ENCODE results near the gene MDC1. TPM values are rescaled to one million over a fixed set of nuclear protein-coding genes. Genes with fewer than 3 reads are reported as not detected.

MDC1 gene
- total and polyA plus RNA-seq, 2 of the 13 experiments (the other 11 are each of a cell fraction or from before 2014, with no cell fraction given), result 8.4 to 14.0 TPM

DNA sequence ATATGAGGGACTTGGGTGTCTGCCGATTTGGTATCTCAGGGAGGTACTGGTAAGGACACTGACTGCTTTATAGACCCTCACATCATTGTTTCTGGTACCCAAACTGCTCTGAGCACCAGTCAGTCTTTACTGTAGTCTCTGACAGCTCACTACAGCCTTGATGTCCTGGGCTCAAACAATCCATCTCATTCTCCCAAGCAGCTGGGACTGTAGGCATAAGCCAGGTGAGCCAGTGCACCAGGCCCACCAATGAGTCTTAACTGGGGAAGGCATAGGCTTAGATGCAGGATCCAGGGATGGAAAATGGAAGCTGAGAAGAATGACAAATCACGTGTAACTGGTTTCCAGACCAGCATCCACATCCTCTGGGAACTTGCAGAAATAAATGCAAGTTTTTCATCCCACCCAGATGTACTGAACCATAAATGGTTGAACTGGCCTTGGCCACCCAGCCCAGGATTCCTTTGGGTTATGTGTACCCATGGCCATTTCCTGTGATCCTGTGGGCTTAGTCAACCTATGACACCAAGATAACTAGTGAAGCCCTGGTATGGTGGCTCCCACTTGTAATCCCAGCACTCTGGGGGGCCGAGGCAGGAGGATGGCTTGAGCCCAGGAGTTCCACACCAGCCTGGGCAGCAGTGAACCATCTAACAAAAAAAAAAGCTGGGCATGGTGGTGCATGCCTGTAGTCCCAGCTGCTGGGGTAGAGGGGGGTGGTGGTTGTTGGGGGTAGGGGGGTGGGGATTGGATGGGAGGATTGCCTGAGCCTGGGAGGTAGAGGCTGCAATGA is 8.8 kb upstream of the MDC1 start (continued):
- no peak for TF ChIP-seq ZBTB39 (CRISPR knock-in tag; IDR thresholded peaks at IDR 0.05)
- TF ChIP-seq, protein P1, sequence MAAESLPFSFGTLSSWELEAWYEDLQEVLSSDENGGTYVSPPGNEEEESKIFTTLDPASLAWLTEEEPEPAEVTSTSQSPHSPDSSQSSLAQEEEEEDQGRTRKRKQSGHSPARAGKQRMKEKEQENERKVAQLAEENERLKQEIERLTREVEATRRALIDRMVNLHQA (CRISPR knock-in tag; IDR thresholded peaks at IDR 0.05), result no peak
- TF ChIP-seq ELF3 (CRISPR knock-in tag; IDR thresholded peaks at IDR 0.05), result 0 out of 2 replicates have a peak, but pooled peaks have one; percentile 15
- TF ChIP-seq, protein P2, sequence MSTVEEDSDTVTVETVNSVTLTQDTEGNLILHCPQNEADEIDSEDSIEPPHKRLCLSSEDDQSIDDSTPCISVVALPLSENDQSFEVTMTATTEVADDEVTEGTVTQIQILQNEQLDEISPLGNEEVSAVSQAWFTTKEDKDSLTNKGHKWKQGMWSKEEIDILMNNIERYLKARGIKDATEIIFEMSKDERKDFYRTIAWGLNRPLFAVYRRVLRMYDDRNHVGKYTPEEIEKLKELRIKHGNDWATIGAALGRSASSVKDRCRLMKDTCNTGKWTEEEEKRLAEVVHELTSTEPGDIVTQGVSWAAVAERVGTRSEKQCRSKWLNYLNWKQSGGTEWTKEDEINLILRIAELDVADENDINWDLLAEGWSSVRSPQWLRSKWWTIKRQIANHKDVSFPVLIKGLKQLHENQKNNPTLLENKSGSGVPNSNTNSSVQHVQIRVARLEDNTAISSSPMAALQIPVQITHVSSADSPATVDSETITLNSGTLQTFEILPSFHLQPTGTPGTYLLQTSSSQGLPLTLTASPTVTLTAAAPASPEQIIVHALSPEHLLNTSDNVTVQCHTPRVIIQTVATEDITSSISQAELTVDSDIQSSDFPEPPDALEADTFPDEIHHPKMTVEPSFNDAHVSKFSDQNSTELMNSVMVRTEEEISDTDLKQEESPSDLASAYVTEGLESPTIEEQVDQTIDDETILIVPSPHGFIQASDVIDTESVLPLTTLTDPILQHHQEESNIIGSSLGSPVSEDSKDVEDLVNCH (CRISPR knock-in tag; IDR thresholded peaks at IDR 0.05), result no peak
- no peak for TF ChIP-seq HIVEP1 (CRISPR knock-in tag; IDR thresholded peaks at IDR 0.05)
- TF ChIP-seq SKIL (CRISPR knock-in tag; IDR thresholded peaks at IDR 0.05; ENCODE audit: borderline replicate concordance), result no peak
- TF ChIP-seq IKZF1 (IDR thresholded peaks at IDR 0.05), result no peak
- no peak for TF ChIP-seq ZNF3 (CRISPR knock-in tag; IDR thresholded peaks at IDR 0.05)
- TF ChIP-seq, protein P3, sequence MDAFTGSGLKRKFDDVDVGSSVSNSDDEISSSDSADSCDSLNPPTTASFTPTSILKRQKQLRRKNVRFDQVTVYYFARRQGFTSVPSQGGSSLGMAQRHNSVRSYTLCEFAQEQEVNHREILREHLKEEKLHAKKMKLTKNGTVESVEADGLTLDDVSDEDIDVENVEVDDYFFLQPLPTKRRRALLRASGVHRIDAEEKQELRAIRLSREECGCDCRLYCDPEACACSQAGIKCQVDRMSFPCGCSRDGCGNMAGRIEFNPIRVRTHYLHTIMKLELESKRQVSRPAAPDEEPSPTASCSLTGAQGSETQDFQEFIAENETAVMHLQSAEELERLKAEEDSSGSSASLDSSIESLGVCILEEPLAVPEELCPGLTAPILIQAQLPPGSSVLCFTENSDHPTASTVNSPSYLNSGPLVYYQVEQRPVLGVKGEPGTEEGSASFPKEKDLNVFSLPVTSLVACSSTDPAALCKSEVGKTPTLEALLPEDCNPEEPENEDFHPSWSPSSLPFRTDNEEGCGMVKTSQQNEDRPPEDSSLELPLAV (CRISPR knock-in tag; conservative IDR thresholded peaks at IDR 0.05; ENCODE audit: low read depth), result 0 out of 2 replicates have a peak, but pooled peaks have one; percentile 19
- TF ChIP-seq TARDBP (CRISPR knock-in tag; IDR thresholded peaks at IDR 0.05), result no peak
- TF ChIP-seq, protein P4, sequence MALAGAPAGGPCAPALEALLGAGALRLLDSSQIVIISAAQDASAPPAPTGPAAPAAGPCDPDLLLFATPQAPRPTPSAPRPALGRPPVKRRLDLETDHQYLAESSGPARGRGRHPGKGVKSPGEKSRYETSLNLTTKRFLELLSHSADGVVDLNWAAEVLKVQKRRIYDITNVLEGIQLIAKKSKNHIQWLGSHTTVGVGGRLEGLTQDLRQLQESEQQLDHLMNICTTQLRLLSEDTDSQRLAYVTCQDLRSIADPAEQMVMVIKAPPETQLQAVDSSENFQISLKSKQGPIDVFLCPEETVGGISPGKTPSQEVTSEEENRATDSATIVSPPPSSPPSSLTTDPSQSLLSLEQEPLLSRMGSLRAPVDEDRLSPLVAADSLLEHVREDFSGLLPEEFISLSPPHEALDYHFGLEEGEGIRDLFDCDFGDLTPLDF (CRISPR knock-in tag; IDR thresholded peaks at IDR 0.05), result no peak
- no peak for TF ChIP-seq FOXA1 (IDR thresholded peaks at IDR 0.05)
- no peak for TF ChIP-seq FOXA1 (CRISPR knock-in tag; IDR thresholded peaks at IDR 0.05)
- TF ChIP-seq ZKSCAN8 (CRISPR knock-in tag; IDR thresholded peaks at IDR 0.05; ENCODE audit: borderline replicate concordance), result 0 out of 2 replicates have a peak, but pooled peaks have one; percentile 24
- peak; percentile 22; the same call in 1 of the 2 replicates for TF ChIP-seq NKX3-1 (CRISPR knock-in tag; IDR thresholded peaks at IDR 0.05)
- TF ChIP-seq POLR2A (IDR thresholded peaks at IDR 0.05; ENCODE audit: insufficient read depth in 1 of 2, low read depth in 2 of 2, low read length in 2 of 2), result peak in 1 of 2 experiments; percentile 75
- peak; percentile 37; the same call in 1 of the 2 replicates for TF ChIP-seq RARA (CRISPR knock-in tag; IDR thresholded peaks at IDR 0.05)
- TF ChIP-seq IRF2 (CRISPR knock-in tag; IDR thresholded peaks at IDR 0.05), result peak; percentile 48; the same call in 1 of the 2 replicates
- TF ChIP-seq IRX3 (CRISPR knock-in tag; IDR thresholded peaks at IDR 0.05; ENCODE audit: borderline replicate concordance, low read depth), result no peak
- peak; percentile 71; the same call in 1 of the 2 replicates for TF ChIP-seq ZNF44 (CRISPR knock-in tag; IDR thresholded peaks at IDR 0.05)
- TF ChIP-seq HOXA9 (CRISPR knock-in tag; IDR thresholded peaks at IDR 0.05; ENCODE audit: borderline replicate concordance), result 0 out of 2 replicates have a peak, but pooled peaks have one; percentile 15

Measured in HepG2 (cell line).